Mucosa of descending colon (tissue), 3 donors: ENCODE measurements around the gene SLC25A17. TPM values are rescaled to one million over a fixed set of nuclear protein-coding genes. Genes with fewer than 3 reads are reported as not detected.

Source experiments
- ATAC-seq: fragments of 200-7000 bp; cut with Tn5 transposase; one replicate; pipeline ENCODE4 v1.9.1; 2020; ENCODE audit warnings: mild to moderate bottlenecking, moderate library complexity
- DNase-seq, 3 donors: peaks; one replicate each; pipeline ENCODE4 v3.0.0-alpha.2; 2020
- H3K36me3 ChIP-seq: fragments of 200-600 bp; one replicate; pipeline ENCODE4 v1.8.0; 2021; ENCODE audit warnings: low read depth, mild to moderate bottlenecking
- H3K4me1 ChIP-seq: fragments of 200-600 bp; one replicate; pipeline ENCODE4 v1.8.0; 2021; ENCODE audit warnings: low read depth, mild to moderate bottlenecking
- H3K4me3 ChIP-seq: fragments of 200-600 bp; one replicate; pipeline ENCODE4 v1.8.0; 2021; ENCODE audit warnings: mild to moderate bottlenecking
- H3K9me3 ChIP-seq: fragments of 200-600 bp; one replicate; pipeline ENCODE4 v1.8.0; 2021; ENCODE audit warnings: mild to moderate bottlenecking
- CTCF ChIP-seq: fragments of 200-600 bp; IDR thresholded peaks from one replicate; pipeline ENCODE4 v1.8.0; 2022; ENCODE audit warnings: antibody characterized with exemption, mild to moderate bottlenecking
- intact Hi-C, 2 donors: fragments of 100-400 bp; cut with DNase I in 1 of 2; cut with micrococcal nuclease in 1 of 2; formaldehyde crosslinking; loops; one replicate each; pipeline versions ENCODE4 v1.11.0 to v1.11.1; 2022; cut with DNase I, micrococcal nuclease
- total RNA-seq, 3 donors: library from RNA; stranded (reverse); fragmentation: NEBNext Ultra II Directional in 2 of 3; extraction: Animal tissue kit (Norgen Biotek cat#: 25700) in 2 of 3; gene quantifications; one replicate each; pipeline versions ENCODE4 v1.2.1 to v1.2.4, GENCODE V29; 2021 to 2023
- donor health status: DM: no; HTN: no; CAD: no; lungs with moderate emphysema.
- donor health status: DM: no; HTN: no; CAD: no.
- donor health status: DM: no; HTN: yes; CAD: no.

Gene SLC25A17
- total RNA-seq, 3 donors from 2014 or later, result 8.7 to 12.1 (median 11.9) TPM

- no peaks in the 10 kb centered on the region for H3K36me3 ChIP-seq
- TF ChIP-seq CTCF, result no peak
- H3K4me3 ChIP-seq, result no peak overlapping the region
- ATAC-seq, result no peak
- DNase-seq, result no peak
- H3K9me3 ChIP-seq, result no peaks in the 10 kb centered on the region
- intact Hi-C loops, result no loop called here
- H3K4me1 ChIP-seq, result peaks cover 6% of the 10 kb centered on the region
Observed at GRCh38 chr22:40823426-40823825, 4.3 kb upstream of the SLC25A17 start.

DNA sequence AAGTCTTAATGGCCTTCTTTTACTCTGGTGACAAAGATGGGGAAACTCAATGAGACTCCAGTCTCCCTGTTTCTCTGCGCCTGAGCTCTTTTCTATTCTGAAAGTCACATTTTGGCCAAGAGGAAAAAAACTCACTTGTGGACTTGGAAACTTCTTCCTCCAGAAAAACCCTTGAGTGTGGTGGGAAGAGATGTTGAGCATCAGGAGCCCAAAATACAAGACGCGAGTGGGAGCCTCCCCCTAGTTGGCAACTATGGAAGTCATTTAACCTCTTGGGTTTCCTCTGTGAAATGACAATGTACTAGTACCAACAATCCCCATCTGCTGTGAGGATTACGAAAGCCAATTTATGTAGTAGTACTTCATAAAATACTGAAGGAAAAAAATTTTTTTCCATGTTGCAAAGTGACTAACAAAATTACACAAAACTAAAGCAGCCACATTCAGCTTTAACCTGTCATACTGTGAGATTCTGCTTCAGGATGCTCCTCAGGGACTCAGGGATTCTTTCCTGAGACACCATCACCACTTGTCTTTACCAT lies 524 bp upstream of the SLC25A17 start:
- DNase-seq (no peak), ATAC-seq (peak; percentile 27)
- Histone ChIP-seq H3K36me3 (no peaks in the 10 kb centered on the region), H3K4me1 (peaks cover 14% of the 10 kb centered on the region), H3K9me3 (no peaks in the 10 kb centered on the region), H3K4me3 (no peak overlapping the region)
- TF ChIP-seq CTCF, result no peak
- intact Hi-C loops, result no loop called here

GRCh38 chr22:40818192-40818746 lies 877 bp downstream of the SLC25A17 start:
- Histone ChIP-seq H3K36me3 (no peaks in the 10 kb centered on the region), H3K9me3 (no peaks in the 10 kb centered on the region), H3K4me1 (peaks cover 14% of the 10 kb centered on the region), H3K4me3 (no peak overlapping the region)
- TF ChIP-seq CTCF, result no peak
- no peak for ATAC-seq
- intact Hi-C loops, result no loop called here
- DNase-seq, result peak in 1 of 3 donors; percentile 55

DNA sequence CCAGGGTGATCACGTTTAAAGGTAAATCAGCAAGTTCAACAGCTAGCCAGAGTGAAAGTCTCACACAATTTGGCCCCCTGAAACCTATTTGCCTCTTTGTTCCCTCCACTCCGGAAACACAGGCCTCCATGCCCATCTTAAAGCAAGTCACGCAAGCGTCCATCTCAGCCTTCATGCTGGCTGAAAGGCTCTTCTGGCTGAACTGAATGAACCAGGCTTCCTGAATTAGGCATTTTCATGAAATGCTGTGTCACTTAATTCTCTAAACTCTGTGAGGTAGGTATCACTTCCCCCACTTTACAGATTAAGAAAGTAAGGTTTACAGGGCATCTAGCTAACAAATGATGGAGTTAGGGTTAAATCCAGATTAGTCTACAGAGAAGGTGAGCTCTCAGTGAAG lies 1.4 kb downstream of the SLC25A17 start:
- intact Hi-C loops, result no loop called here
- peaks cover 14% of the 10 kb centered on the region for H3K4me1 ChIP-seq
- H3K36me3 ChIP-seq, result no peaks in the 10 kb centered on the region
- no peak for TF ChIP-seq CTCF
- no peak overlapping the region for H3K4me3 ChIP-seq
- H3K9me3 ChIP-seq, result no peaks in the 10 kb centered on the region
- no peak for DNase-seq
- ATAC-seq, result no peak

DNA sequence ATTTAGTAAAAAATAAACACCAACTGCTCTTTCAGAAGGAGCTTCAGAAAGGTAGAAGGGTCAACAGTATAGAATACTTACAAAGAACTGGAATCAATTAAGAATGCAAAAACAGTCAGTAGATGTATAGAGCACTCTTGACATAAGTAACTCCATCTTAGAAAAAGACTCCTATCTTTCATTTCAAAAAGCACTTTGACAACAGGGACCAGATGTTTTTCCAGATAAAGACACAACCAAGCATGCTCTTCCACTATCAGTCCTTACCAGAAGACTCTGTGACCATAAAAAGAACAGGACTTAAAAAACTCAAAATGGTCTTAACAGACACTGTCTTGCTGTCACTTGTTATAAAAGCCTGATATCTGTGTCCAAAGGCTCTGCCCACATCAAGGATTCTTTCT lies 5.2 kb downstream of the SLC25A17 start:
- intact Hi-C loops, result no loop called here
- no peaks in the 10 kb centered on the region for H3K9me3 ChIP-seq

More for the DNA sequence above, 5.2 kb downstream of the SLC25A17 start:
- ATAC-seq (no peak), DNase-seq (no peak)
- no peaks in the 10 kb centered on the region for H3K36me3 ChIP-seq
- H3K4me3 ChIP-seq, result no peak overlapping the region
- TF ChIP-seq CTCF, result no peak
- H3K4me1 ChIP-seq, result peaks cover 8% of the 10 kb centered on the region
